HAP-1 (cell line): ENCODE measurements around the gene ZYG11A.

ENCODE experiments used
- DNase-seq, 2 experiments: peaks; one replicate each; pipeline ENCODE4 v3.0.0-alpha.2; 2016 to 2020; ENCODE audit warnings: low spot score in 2 of 2
- H3K27me3 ChIP-seq: fragments of 250-450 bp; sonication (Bioruptor Pico); 2 replicates; pipeline ENCODE4 v1.5.1; 2020; ENCODE audit warnings: low read depth, mild to moderate bottlenecking, moderate library complexity
- H3K36me3 ChIP-seq: fragments of 250-450 bp; sonication (Bioruptor Pico); replicated peaks from 2 replicates; pipeline ENCODE4 v1.5.1; 2020; ENCODE audit warnings: mild to moderate bottlenecking
- H3K4me1 ChIP-seq: fragments of 250-450 bp; sonication (Bioruptor Pico); 2 replicates; pipeline ENCODE4 v1.5.1; 2020; ENCODE audit warnings: mild to moderate bottlenecking
- H3K4me3 ChIP-seq: fragments of 250-450 bp; sonication (Bioruptor Pico); 2 replicates; pipeline ENCODE4 v1.5.1; 2020; ENCODE audit warnings: mild to moderate bottlenecking, moderate library complexity
- H3K9me3 ChIP-seq: fragments of 250-450 bp; sonication (Bioruptor Pico); 2 replicates; pipeline ENCODE4 v1.5.1; 2020; ENCODE audit warnings: mild to moderate bottlenecking, moderate library complexity
- in situ Hi-C: fragments of 300-500 bp; cut with MboI; formaldehyde crosslinking; loops from 3 replicates; pipeline ENCODE4 v1.14.3; 2020; ENCODE audit warnings: low sequenced_read_pairs, inconsistent platforms, mixed read lengths

The ZYG11A gene

DNA sequence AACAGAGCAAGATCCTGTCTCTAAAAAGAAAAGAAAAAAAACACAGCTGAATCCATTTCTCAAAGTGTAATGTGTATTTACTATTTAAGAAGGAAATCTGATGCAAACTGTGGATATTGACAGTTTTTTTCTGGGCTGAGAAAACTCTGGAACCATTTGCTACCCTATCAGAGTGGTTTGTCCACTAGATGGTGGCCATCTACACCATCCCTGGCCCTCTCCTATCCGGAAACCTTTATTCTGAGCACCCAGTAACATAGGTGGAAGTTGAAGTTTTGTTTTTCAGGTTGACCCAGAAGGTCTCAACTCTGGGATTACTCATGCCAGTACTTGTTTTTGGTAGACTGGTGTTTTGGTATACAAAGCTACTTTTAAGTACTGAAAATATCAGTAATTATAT, 58.8 kb downstream of the ZYG11A start:
- in situ Hi-C loops = loop anchor here (25.0 kb wide), 1 partner anchor 286 kb away; the partner anchor contains the start of gene CPT2
- no peaks in the 10 kb centered on the region for H3K9me3 ChIP-seq

DNA sequence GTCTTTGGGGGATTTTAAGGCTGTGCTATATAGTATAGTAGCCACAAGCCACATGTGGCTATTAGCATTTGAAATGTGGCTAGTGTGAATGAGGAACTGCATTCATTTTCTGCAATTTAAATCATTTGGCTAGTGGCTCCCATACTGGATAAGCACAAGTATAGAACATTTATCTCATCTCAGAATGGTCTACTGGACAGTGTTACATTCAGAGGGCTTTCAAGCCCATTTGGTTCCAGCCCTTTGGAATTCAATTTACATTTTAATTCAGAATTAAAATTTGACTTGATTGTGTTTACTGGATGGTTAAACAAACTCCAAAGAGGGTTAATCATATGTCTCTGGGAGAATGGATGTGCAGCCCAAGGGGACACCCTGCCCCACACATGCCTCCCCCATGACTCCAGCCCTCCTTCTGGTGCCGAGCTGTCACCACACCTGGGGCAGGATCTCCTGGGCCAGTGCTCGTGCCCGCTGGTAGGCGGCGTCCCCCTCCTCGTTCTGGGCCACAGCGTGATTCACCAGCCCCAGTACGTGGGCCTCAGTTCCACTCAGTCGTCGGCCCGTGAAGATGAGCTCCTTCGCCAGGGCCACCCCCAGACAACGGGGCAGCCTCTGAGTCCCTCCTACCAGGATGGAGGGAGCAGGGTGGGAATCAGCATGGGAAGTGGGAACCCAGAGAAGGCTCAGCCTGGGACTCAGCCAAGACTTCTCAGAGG, 61.8 kb downstream of the ZYG11A start:
- no peaks in the 10 kb centered on the region for H3K9me3 ChIP-seq
- no peak for DNase-seq
- in situ Hi-C loops = loop anchor here (25.0 kb wide), 1 partner anchor 283 kb away; the partner anchor contains the start of gene CPT2
- no peaks in the 10 kb centered on the region for H3K36me3 ChIP-seq
- no peaks in the 10 kb centered on the region for H3K27me3 ChIP-seq
- peaks cover 12% of the 10 kb centered on the region for H3K4me1 ChIP-seq
- no peak overlapping the region for H3K4me3 ChIP-seq

More for the DNA sequence above, 58.8 kb downstream of the ZYG11A start:
- DNase-seq = no peak
- Histone ChIP-seq H3K4me3 (no peak overlapping the region), H3K27me3 (no peaks in the 10 kb centered on the region), H3K36me3 (no peaks in the 10 kb centered on the region), H3K4me1 (peaks cover 12% of the 10 kb centered on the region)

DNA sequence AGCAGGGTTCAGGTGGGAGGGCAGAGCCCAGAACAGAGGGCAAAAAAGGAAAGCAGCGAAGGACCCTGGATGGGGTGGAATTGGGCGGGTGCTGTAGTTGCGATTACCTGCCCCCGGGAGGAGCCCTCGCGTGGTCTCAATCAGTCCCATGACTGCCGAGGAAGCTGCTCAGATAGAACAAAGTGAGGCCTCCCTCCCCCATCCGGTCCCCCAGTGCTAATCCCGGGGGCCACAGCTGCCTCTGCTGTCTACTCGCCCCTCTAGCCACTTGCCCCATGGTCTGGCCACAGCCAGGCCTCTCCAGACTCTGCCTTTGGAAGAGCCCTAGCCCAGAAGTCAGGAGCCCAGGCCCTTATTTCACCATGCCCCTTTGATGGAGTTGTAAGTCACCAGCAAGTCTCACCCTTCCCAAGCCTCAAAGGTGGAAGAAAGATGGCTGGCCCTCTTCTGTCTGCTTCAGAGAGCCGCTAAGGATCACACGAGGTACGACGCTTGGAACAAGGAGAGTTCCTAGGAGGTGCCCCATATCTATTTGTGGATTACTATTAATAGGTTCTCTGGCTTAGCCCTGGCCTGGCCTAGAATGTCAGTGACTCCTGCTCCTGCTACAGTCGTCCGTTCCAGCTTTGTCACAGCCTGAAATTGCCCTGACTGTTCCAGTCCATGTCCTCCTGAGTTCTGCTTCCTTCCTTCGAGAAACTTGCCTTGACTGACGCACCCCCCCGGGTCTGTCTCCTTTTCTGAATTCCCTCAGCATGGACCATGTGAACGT, 62.6 kb downstream of the ZYG11A start:
- Histone ChIP-seq H3K36me3 (no peaks in the 10 kb centered on the region), H3K27me3 (no peaks in the 10 kb centered on the region), H3K4me3 (no peak overlapping the region), H3K9me3 (no peaks in the 10 kb centered on the region), H3K4me1 (peaks cover 11% of the 10 kb centered on the region)
- in situ Hi-C loops = loop anchor here (25.0 kb wide), 1 partner anchor 282 kb away; the partner anchor contains the start of gene CPT2
- peak; percentile 36 to 73 for DNase-seq

DNA sequence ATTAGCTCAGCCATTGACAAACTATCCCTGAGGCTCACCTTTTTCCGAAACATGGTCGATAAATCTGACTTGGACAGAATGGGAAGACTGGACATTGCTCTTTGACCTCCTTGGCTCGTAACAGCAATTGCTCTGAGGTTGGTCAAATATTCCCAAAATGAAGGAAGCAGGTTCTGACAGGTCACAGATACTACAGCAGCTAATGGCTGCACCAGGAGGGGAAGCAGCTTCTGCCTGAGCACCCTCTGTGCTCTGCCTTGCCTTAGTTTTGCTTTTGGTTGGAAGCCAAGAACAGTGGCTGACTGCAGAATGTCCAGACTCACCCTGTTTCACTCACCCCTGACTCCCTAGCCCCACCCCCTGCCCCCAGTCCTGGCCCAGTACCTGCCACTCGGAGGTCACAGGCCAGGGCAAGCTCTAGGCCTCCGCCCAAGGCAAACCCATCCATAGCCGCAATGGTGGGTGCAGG, 63.6 kb downstream of the ZYG11A start:
- Histone ChIP-seq H3K4me3 (no peak overlapping the region), H3K9me3 (no peaks in the 10 kb centered on the region), H3K27me3 (no peaks in the 10 kb centered on the region), H3K4me1 (peaks cover 5% of the 10 kb centered on the region; the same call in 1 of the 2 replicates), H3K36me3 (no peaks in the 10 kb centered on the region)
- in situ Hi-C loops = loop anchor here (25.0 kb wide), 1 partner anchor 281 kb away; the partner anchor contains the start of gene CPT2
- DNase-seq = no peak

DNA sequence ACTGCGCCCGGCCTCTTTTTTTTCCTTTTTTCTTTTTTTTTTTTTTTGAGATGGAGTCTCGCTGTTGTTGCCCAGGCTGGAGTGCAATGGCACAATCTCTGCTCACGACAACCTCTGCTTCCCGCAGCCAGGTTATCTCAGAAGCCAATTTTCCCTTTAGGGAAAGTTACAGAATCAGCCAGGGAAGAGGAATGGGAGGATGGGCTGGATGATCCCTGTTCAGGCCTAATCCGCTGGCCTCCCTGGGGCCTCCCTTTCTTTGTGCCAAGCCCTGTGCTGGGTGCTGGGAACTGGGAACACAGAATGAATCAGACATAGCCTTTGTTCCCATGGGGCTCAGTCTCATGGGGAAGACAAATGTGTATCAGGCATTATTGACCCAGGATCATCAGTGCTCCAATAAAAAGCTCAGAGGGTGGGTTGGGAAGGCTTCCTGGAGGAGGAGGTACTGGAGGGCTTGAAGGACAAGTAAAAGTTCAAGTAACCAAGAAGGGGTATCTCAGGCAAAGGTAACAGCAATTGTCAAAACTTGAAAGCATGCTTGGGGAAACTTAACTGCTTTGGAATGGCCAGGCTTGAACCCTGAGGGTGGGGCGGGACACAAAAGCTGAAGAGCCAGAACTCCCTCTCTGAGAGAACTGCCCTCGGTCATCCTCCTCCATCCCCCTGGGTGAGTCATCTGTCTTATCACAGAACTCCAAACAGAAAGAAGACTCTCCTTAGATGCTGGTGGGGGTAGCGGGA, 64.7 kb downstream of the ZYG11A start:
- Histone ChIP-seq H3K4me3 (no peak overlapping the region), H3K27me3 (no peaks in the 10 kb centered on the region), H3K9me3 (no peaks in the 10 kb centered on the region), H3K4me1 (peaks cover 5% of the 10 kb centered on the region; the same call in 1 of the 2 replicates), H3K36me3 (no peaks in the 10 kb centered on the region)
- in situ Hi-C loops = loop anchor here (25.0 kb wide), 1 partner anchor 280 kb away; the partner anchor contains the start of gene CPT2
- no peak for DNase-seq

GRCh38 chr1:52907812-52908153, 65.2 kb downstream of the ZYG11A start:
- in situ Hi-C loops = loop anchor here (25.0 kb wide), 1 partner anchor 280 kb away; the partner anchor contains the start of gene CPT2
- no peak for DNase-seq
- Histone ChIP-seq H3K9me3 (no peaks in the 10 kb centered on the region), H3K4me3 (no peak overlapping the region), H3K4me1 (peaks cover 5% of the 10 kb centered on the region; the same call in 1 of the 2 replicates), H3K27me3 (no peaks in the 10 kb centered on the region), H3K36me3 (no peaks in the 10 kb centered on the region)

GRCh38 chr1:52911541-52911940, 69.0 kb downstream of the ZYG11A start:
- Histone ChIP-seq H3K4me1 (no peaks in the 10 kb centered on the region), H3K27me3 (no peaks in the 10 kb centered on the region), H3K4me3 (no peak overlapping the region), H3K9me3 (no peaks in the 10 kb centered on the region), H3K36me3 (no peaks in the 10 kb centered on the region)
- in situ Hi-C loops = loop anchor here (25.0 kb wide), 1 partner anchor 276 kb away; the partner anchor contains the start of gene CPT2
- no peak for DNase-seq

DNA sequence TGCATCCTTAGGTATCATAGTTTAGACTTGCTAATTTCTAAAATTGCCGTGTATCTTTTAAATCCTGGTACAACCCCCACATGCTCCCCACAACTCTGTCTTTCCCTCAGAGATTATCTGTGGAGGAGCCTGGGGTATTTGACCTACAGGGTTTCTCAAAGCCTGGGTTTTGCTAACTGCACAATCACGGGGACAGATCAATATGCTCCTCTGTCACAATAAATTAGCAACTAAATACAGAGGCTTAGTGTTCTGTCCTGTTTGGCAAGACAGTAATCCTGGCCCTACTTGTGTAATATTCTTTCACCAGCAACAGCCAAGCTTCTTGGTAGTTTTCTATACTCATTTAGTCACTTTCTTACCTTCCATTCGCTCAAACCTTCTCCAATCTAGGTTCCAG, 70.5 kb downstream of the ZYG11A start:
- Histone ChIP-seq H3K9me3 (no peaks in the 10 kb centered on the region), H3K27me3 (no peaks in the 10 kb centered on the region), H3K4me1 (no peaks in the 10 kb centered on the region), H3K36me3 (no peaks in the 10 kb centered on the region), H3K4me3 (no peak overlapping the region)
- DNase-seq = no peak
- in situ Hi-C loops = loop anchor here (25.0 kb wide), 1 partner anchor 274 kb away; the partner anchor contains the start of gene CPT2

GRCh38 chr1:52913537-52913936, 71.0 kb downstream of the ZYG11A start:
- in situ Hi-C loops = loop anchor here (25.0 kb wide), 1 partner anchor 274 kb away; the partner anchor contains the start of gene CPT2
- no peak overlapping the region for H3K4me3 ChIP-seq
- no peaks in the 10 kb centered on the region for H3K36me3 ChIP-seq
- H3K9me3 ChIP-seq = no peaks in the 10 kb centered on the region
- no peaks in the 10 kb centered on the region for H3K4me1 ChIP-seq
- H3K27me3 ChIP-seq = no peaks in the 10 kb centered on the region
- peak in 1 of 2 experiments; percentile 59 for DNase-seq

DNA sequence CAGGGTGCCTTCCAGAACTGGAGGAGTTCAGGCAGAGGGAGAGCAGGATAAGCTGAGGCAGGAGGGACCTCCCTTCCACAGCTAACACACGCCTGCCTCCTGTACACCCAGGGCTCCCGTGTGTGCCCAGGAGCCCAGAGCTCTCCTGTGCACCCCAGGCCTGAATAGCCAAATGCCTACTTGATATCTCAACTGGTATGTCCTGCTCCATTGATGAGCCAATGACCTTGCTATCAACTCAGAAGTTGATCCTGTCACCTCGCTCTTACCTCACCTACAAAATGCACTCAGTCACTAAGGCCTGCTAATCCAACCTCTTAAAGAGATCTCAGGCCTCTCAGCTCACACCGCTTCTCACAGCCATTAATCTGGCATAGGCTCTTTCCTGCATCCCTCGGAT, 71.9 kb downstream of the ZYG11A start:
- Histone ChIP-seq H3K27me3 (no peaks in the 10 kb centered on the region), H3K4me3 (no peak overlapping the region), H3K36me3 (no peaks in the 10 kb centered on the region), H3K4me1 (no peaks in the 10 kb centered on the region), H3K9me3 (no peaks in the 10 kb centered on the region)
- in situ Hi-C loops = loop anchor here (25.0 kb wide), 1 partner anchor 273 kb away; the partner anchor contains the start of gene CPT2
- DNase-seq = no peak

DNA sequence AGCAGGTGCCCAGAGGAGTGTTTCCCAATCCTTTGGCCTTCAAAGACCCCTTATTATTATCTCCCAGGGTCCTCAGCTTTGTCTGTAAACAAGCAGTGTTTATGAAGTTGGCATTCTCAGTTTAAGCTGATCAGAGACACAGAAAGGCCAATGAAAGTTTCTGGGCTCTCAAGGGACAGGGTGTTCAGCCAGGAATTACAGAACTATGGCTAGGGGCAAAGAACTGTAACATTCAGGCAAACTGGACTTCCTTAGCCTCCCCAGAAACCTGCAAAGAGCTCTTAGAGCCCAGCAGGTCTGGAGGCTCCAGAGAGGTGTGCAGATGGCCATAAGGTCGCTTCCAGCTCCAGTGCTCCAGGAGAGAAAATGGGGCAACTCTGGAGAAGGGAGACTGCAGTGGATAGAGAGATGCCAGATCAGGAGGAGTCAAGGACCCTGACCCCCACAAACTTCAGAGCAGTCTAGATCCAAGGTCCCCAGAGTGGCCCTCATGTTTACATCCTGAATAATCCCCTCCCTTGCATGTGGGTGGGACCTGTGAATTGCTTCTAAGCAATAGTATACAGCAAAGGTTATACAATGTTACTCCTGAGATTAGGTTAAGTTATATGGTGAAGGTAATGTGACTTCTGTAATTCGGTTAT, 72.8 kb downstream of the ZYG11A start:
- H3K9me3 ChIP-seq = no peaks in the 10 kb centered on the region
- no peak overlapping the region for H3K4me3 ChIP-seq
- no peaks in the 10 kb centered on the region for H3K4me1 ChIP-seq
- H3K36me3 ChIP-seq = no peaks in the 10 kb centered on the region
- H3K27me3 ChIP-seq = no peaks in the 10 kb centered on the region
- DNase-seq = no peak
- in situ Hi-C loops = loop anchor here (25.0 kb wide), 1 partner anchor 272 kb away; the partner anchor contains the start of gene CPT2

GRCh38 chr1:52915855-52916220, 73.3 kb downstream of the ZYG11A start:
- Histone ChIP-seq H3K27me3 (no peaks in the 10 kb centered on the region), H3K4me1 (no peaks in the 10 kb centered on the region), H3K9me3 (no peaks in the 10 kb centered on the region), H3K36me3 (no peaks in the 10 kb centered on the region), H3K4me3 (no peak overlapping the region)
- no peak for DNase-seq
- in situ Hi-C loops = loop anchor here (25.0 kb wide), 1 partner anchor 271 kb away; the partner anchor contains the start of gene CPT2
